Eye (tissue), 1 donor: ENCODE data around the gene GPR155.

ENCODE experiments used
- DNase-seq: peaks from one replicate; pipeline ENCODE4 v3.0.0-alpha.2; 2015

The GPR155 gene

GRCh38 chr2:174486563-174487107 lies at the start of gene GPR155:
Gene GPR155, minus strand, starts transcription at chr2:174487029. Its CDS starts 5,073 bp downstream, at chr2:174481956.
- DNase-seq, result peak; percentile 86

GRCh38 chr2:174535757-174536703 lies 49.2 kb upstream of the GPR155 start:
- DNase-seq, result no peak

DNA sequence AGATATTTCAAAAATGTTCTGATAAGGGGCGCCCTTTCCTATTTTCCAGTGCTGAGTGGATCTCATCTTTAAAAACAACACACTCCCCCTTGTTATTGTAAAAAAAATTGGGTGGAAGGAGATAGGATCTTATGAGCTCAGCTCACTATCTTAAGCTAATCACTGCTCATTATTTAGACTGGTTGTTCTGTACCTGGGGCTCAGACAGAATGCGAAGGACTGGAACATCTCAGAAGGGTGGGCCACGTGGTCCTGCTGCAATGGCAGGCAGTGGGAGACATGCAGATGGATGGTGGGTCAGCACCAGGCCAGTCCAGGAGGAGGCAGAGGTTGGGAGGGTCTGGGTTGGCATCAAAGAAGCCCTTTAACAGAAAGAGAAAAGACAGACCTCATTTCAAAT lies 48.3 kb upstream of the GPR155 start:
- no peak for DNase-seq

GRCh38 chr2:174529916-174530315 lies 43.1 kb upstream of the GPR155 start:
- DNase-seq, result no peak

DNA sequence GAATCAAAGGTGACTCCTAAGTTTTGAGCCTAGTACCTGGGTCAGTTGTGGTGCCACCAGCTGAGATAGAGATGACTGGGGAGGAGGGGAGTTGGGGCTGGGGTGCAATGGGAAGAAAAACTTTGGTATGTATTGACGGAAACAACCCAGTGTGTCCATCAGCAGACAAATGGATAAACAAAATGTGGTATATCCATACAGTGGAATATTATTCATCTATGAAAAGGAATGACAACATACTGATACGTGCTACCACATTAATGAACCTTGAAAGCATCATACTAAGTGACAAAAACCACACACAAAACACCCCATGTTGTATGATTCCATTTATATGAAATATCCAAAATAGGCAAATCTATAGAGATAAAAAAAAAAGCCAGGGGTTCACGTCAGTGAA lies 41.1 kb upstream of the GPR155 start:
- no peak for DNase-seq

- DNase-seq, result no peak
Observed at GRCh38 chr2:174527101-174527721, 40.4 kb upstream of the GPR155 start.

- no peak for DNase-seq
Observed at GRCh38 chr2:174524527-174524926, 37.7 kb upstream of the GPR155 start.

DNA sequence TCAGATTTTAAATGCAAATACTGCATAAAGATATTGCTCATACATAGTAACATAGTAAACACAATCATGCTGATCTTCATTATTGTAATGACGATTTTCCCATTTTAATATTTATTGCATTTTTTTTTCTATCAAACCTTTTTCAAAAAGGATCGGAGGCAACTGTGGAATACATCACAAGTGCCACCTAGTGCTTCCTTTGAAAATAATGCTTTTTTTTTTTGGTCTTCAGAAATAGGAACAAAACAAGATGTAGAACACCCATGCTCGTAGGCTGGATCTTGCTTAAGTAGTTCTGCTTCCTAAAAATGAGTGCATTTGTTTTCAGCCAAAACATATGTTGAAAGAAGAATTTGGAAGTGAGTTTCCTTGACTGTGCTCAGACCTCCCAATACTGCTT lies 35.7 kb upstream of the GPR155 start:
- DNase-seq, result no peak

DNA sequence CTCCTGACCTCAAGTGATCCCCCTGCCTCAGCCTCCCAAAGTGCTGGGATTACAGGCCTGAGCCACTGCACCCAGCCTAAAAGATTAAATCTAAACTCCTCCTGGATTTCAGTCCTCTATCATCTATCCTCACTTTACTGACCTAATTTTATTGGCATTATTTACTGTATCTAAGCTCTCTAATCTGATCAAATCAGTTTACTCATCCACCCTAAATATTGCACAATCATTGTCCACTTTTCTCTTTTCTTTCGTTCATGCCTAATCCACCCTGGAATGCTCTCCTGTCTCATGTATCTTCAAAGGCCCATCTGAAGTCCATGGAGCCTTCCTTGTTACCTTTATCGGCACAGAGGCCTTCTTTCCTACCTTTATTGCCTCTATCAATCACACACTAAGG lies 31.6 kb upstream of the GPR155 start:
- DNase-seq, result no peak

- no peak for DNase-seq
Observed at GRCh38 chr2:174516501-174517378, 29.9 kb upstream of the GPR155 start.

- DNase-seq, result no peak
Observed at GRCh38 chr2:174512345-174512744, 25.5 kb upstream of the GPR155 start.

GRCh38 chr2:174511580-174512260 lies 24.9 kb upstream of the GPR155 start:
- DNase-seq, result no peak

DNA sequence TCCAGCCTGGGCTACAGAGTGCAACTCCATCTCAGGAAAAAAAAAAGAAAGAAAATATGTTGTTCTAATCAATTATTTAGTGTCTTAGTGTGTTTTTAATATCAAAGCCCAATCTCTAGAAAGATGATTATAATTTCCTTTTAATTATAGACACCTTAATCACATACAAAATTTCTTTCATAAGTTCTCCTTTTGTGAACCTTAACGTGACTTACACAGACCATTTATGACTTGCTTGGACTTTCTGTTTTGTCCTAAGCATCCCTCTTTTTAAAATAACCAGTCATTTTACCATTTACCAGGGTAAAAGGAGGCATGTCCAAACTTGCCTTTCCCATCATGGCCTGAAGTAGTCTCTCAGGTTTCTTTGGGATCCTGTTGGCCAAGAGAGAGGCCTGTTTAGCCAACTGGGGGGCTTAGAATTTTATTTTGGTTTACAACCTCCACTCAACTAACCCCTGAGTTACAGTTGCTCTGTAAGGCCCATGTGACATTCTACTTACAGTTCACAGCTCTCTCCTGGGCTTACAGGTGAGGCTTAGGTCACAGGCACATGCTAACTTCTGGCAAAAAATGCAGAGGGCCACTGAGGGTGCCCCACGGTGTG lies 23.9 kb upstream of the GPR155 start:
- DNase-seq, result peak; percentile 41

- no peak for DNase-seq
Observed at GRCh38 chr2:174503161-174503809, 16.5 kb upstream of the GPR155 start.

DNA sequence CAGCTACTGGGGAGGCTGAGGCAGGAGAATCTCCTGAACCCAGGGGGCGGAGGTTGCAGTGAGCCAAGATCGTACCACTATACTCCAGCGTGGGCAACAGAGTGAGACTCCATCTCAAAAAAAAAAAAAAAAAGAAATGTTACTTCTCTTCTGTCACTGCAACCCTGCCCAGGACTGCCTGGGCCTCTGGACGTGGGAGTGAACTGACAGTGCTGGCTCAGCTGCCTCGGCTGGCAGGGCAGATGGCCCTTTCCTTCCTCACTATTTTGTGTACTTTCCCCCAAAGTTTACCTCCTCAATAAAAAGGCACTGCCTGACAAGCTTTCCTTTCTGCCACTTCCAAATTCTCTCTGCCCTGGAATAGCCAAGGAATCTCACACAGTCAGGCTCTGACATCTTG lies 12.5 kb upstream of the GPR155 start:
- DNase-seq, result no peak

DNA sequence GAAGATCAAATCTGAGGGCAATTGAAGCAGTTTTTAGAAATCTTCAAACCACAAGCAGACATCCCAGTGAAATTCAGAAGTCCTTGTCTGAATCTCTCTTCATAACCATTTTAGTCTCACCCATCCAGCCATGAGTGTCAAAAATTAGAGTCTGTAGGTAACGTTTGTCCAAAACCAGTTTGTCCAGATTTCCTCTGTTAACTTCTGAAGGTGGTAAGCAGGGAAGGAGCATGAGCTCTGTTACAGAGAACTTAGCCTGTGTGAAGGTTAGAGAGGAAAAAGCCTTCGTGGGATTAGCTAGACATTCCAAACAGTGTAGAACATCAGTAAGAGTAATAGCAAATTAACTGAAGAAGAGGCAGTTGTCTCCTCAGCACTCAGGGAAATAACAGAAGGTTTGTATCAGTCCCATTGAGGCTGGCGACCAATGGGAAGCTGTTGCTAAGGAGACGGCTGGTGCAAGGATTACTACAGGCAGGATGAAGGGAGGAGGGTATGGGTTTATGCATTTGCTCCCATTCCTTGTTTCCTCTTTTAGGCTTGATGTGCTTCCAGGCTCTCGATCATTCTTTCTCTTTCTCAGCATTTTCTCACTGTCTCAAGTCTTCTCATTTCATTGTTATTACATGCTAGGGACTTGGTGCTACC lies 8.7 kb upstream of the GPR155 start:
- DNase-seq, result no peak

DNA sequence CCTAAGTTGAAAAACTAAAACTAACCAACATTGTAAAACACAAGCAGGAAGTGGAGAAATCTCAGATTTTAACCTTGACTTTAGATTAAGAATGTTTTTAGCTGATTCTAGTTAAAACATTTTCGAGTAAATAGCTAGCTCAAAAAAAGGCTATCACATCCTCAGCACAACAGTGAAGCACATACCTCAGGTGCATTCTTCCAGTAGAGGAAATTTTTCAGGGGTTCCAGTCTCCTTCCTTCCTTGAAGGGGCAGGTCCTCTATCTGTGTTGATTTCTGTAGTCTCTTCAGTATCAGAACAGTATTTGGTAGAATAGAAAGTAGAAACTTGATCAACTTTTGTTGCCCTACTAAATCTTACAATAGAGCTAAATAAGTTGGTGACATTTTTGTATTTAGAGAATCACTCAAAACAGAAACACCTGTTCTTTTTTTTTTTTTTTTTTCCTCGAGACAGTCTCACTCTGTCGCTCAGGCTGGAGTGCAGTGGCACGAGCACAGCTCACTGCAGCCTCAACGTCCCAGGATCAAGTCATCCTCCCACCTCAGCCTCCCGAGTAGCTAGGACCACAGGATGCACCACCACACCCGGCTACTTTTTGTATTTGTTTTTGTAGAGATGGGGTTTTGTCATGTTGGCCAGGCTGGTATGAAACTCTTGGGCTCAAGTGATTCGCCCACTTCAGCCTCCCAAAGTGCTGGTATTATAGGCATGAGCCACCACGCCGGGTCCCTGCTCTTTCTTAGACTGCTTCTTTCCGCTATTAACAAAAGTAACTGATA lies 6.9 kb upstream of the GPR155 start:
- DNase-seq, result no peak

GRCh38 chr2:174492963-174493431 lies 6.2 kb upstream of the GPR155 start:
- DNase-seq, result no peak

DNA sequence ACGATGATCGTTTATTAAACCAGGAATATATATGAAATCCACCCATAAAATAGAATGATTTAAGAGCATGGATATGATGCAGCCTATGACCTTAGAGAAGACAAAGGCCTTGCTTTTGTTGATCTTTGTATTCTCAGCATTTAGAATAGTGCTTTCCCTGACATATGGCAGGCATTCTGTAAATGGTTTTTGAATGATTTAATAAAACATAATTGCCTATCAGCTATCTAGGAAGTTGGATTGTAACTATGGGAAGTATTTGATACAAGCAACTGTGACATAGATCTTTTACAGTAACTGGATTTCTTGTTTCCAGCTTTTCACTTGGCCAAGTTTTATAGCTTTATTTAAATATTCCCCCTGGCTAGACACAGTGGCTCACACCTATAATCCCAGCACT lies 5.1 kb upstream of the GPR155 start:
- no peak for DNase-seq

GRCh38 chr2:174490051-174490450 lies 3.2 kb upstream of the GPR155 start:
- DNase-seq, result no peak
